ENCODE results near the gene B3GAT3.

B3GAT3 gene

GRCh38 chr11:62605467-62605866, 16.3 kb downstream of the B3GAT3 start:
- Histone ChIP-seq H3K4me2 (ENCODE audit: low read length) (no peak overlapping the region), H4K12ac (ENCODE audit: low read depth, low read length) (no peak overlapping the region), H3K4ac (ENCODE audit: low read depth, low read length) (no peak overlapping the region), H3K79me1 (ENCODE audit: low read length) (peaks cover 20% of the 10 kb centered on the region), H3K9ac (ENCODE audit: low read length) (no peak overlapping the region), H3K4me1 (ENCODE audit: control insufficient read depth in 1 of 2, insufficient read depth in 2 of 2, low read length in 2 of 2) (peaks cover 7 to 11% of the 10 kb centered on the region in 2 experiments), H2BK120ac (ENCODE audit: insufficient read depth, low read length, poor library complexity) (no peak overlapping the region), H3K4me3 (ENCODE audit: low read depth, low read length) (no peak overlapping the region), H3K27ac (ENCODE audit: low read depth, low read length) (no peak overlapping the region), H3K79me2 (ENCODE audit: control insufficient read depth, insufficient read depth, low read length, poor library complexity) (peaks cover 11% of the 10 kb centered on the region), H3K27me3 (ENCODE audit: insufficient read depth, low read length) (no peaks in the 10 kb centered on the region), H3K18ac (ENCODE audit: low read length) (no peak overlapping the region), H3K9me3 (ENCODE audit: insufficient read depth, low read depth, low read length) (no peaks in the 10 kb centered on the region), H3K36me3 (ENCODE audit: control insufficient read depth in 1 of 2, insufficient read depth in 2 of 2, low read length in 2 of 2) (peaks cover 31% of the 10 kb centered on the region in 2 experiments), H2AK5ac (ENCODE audit: low read length) (no peak overlapping the region), H4K8ac (ENCODE audit: low read depth, low read length) (no peak overlapping the region), H2BK5ac (ENCODE audit: low read depth, low read length, poor library complexity) (no peak overlapping the region), H3K23ac (ENCODE audit: low read length) (no peak overlapping the region), H3K14ac (ENCODE audit: low read length) (no peak overlapping the region), H2AFZ (ENCODE audit: insufficient read depth, low read length, poor library complexity) (no peak overlapping the region), H2BK12ac (ENCODE audit: low read length) (no peak overlapping the region), H4K91ac (ENCODE audit: low read depth, low read length) (no peak overlapping the region)
- no peak for DNase-seq
- WGBS (ENCODE audit: extremely low coverage, insufficient coverage, insufficient read length), result no CpG with 5 or more reads among the region's 6 CpGs

- Histone ChIP-seq H2BK120ac (ENCODE audit: insufficient read depth, low read length, poor library complexity) (no peak overlapping the region), H4K8ac (ENCODE audit: low read depth, low read length) (no peak overlapping the region), H2AFZ (ENCODE audit: insufficient read depth, low read length, poor library complexity) (no peak overlapping the region), H3K14ac (ENCODE audit: low read length) (no peak overlapping the region), H3K27me3 (ENCODE audit: insufficient read depth, low read length) (no peaks in the 10 kb centered on the region), H3K4me2 (ENCODE audit: low read length) (no peak overlapping the region), H4K91ac (ENCODE audit: low read depth, low read length) (no peak overlapping the region), H3K9me3 (ENCODE audit: insufficient read depth, low read depth, low read length) (no peaks in the 10 kb centered on the region), H4K12ac (ENCODE audit: low read depth, low read length) (no peak overlapping the region), H3K18ac (ENCODE audit: low read length) (no peak overlapping the region), H3K79me1 (ENCODE audit: low read length) (peaks cover 21% of the 10 kb centered on the region), H3K36me3 (ENCODE audit: control insufficient read depth in 1 of 2, insufficient read depth in 2 of 2, low read length in 2 of 2) (peaks cover 29 to 30% of the 10 kb centered on the region in 2 experiments), H3K4me1 (ENCODE audit: control insufficient read depth in 1 of 2, insufficient read depth in 2 of 2, low read length in 2 of 2) (peaks cover 10 to 15% of the 10 kb centered on the region in 2 experiments), H3K4ac (ENCODE audit: low read depth, low read length) (no peak overlapping the region), H3K4me3 (ENCODE audit: low read depth, low read length) (no peak overlapping the region), H2AK5ac (ENCODE audit: low read length) (no peak overlapping the region), H3K27ac (ENCODE audit: low read depth, low read length) (no peak overlapping the region), H3K79me2 (ENCODE audit: control insufficient read depth, insufficient read depth, low read length, poor library complexity) (peaks cover 11% of the 10 kb centered on the region), H3K23ac (ENCODE audit: low read length) (no peak overlapping the region), H3K9ac (ENCODE audit: low read length) (no peak overlapping the region), H2BK12ac (ENCODE audit: low read length) (no peak overlapping the region), H2BK5ac (ENCODE audit: low read depth, low read length, poor library complexity) (no peak overlapping the region)
- WGBS (ENCODE audit: extremely low coverage, insufficient coverage, insufficient read length), result no CpG with 5 or more reads among the region's 13 CpGs
- no peak for DNase-seq
These were observed 17.2 kb downstream of the B3GAT3 start for GRCh38 chr11:62604460-62605120.

GRCh38 chr11:62603776-62604299, 17.9 kb downstream of the B3GAT3 start:
- Histone ChIP-seq H3K9me3 (ENCODE audit: insufficient read depth, low read depth, low read length) (no peaks in the 10 kb centered on the region), H3K27me3 (ENCODE audit: insufficient read depth, low read length) (no peaks in the 10 kb centered on the region), H2BK120ac (ENCODE audit: insufficient read depth, low read length, poor library complexity) (no peak overlapping the region), H3K4me2 (ENCODE audit: low read length) (no peak overlapping the region), H3K79me1 (ENCODE audit: low read length) (peaks cover 21% of the 10 kb centered on the region), H2AK5ac (ENCODE audit: low read length) (no peak overlapping the region), H3K9ac (ENCODE audit: low read length) (no peak overlapping the region), H2BK5ac (ENCODE audit: low read depth, low read length, poor library complexity) (no peak overlapping the region), H3K4me1 (ENCODE audit: control insufficient read depth in 1 of 2, insufficient read depth in 2 of 2, low read length in 2 of 2) (peaks cover 10 to 16% of the 10 kb centered on the region in 2 experiments), H3K27ac (ENCODE audit: low read depth, low read length) (no peak overlapping the region), H3K18ac (ENCODE audit: low read length) (no peak overlapping the region), H4K91ac (ENCODE audit: low read depth, low read length) (no peak overlapping the region), H3K36me3 (ENCODE audit: control insufficient read depth in 1 of 2, insufficient read depth in 2 of 2, low read length in 2 of 2) (peaks cover 26 to 28% of the 10 kb centered on the region in 2 experiments), H3K14ac (ENCODE audit: low read length) (no peak overlapping the region), H3K4me3 (ENCODE audit: low read depth, low read length) (no peak overlapping the region), H4K8ac (ENCODE audit: low read depth, low read length) (no peak overlapping the region), H2BK12ac (ENCODE audit: low read length) (no peak overlapping the region), H2AFZ (ENCODE audit: insufficient read depth, low read length, poor library complexity) (no peak overlapping the region), H3K23ac (ENCODE audit: low read length) (no peak overlapping the region), H3K79me2 (ENCODE audit: control insufficient read depth, insufficient read depth, low read length, poor library complexity) (peaks cover 11% of the 10 kb centered on the region), H4K12ac (ENCODE audit: low read depth, low read length) (no peak overlapping the region), H3K4ac (ENCODE audit: low read depth, low read length) (no peak overlapping the region)
- no peak for DNase-seq
- no CpG with 5 or more reads among the region's 8 CpGs for WGBS (ENCODE audit: extremely low coverage, insufficient coverage, insufficient read length)

- no peak overlapping the region for H3K9ac ChIP-seq (ENCODE audit: low read length)
- peak overlapping the region; percentile 0 for H3K18ac ChIP-seq (ENCODE audit: low read length)
- H3K36me3 ChIP-seq (ENCODE audit: control insufficient read depth in 1 of 2, insufficient read depth in 2 of 2, low read length in 2 of 2), result peaks cover 25 to 27% of the 10 kb centered on the region in 2 experiments
- peak overlapping the region; percentile 75 for H4K8ac ChIP-seq (ENCODE audit: low read depth, low read length)
- H3K4me2 ChIP-seq (ENCODE audit: low read length), result peak overlapping the region; percentile 89
- H2AK5ac ChIP-seq (ENCODE audit: low read length), result no peak overlapping the region
- no peak overlapping the region for H3K27ac ChIP-seq (ENCODE audit: low read depth, low read length)
- no CpG with 5 or more reads among the region's 13 CpGs for WGBS (ENCODE audit: extremely low coverage, insufficient coverage, insufficient read length)
- no peak overlapping the region for H3K23ac ChIP-seq (ENCODE audit: low read length)
- H3K4me3 ChIP-seq (ENCODE audit: low read depth, low read length), result peak overlapping the region; percentile 72
- no peak overlapping the region for H2AFZ ChIP-seq (ENCODE audit: insufficient read depth, low read length, poor library complexity)
- peak overlapping the region; percentile 7 for H2BK12ac ChIP-seq (ENCODE audit: low read length)
- H4K91ac ChIP-seq (ENCODE audit: low read depth, low read length), result peak overlapping the region; percentile 41
- peaks cover 10 to 16% of the 10 kb centered on the region in 2 experiments for H3K4me1 ChIP-seq (ENCODE audit: control insufficient read depth in 1 of 2, insufficient read depth in 2 of 2, low read length in 2 of 2)
- H3K27me3 ChIP-seq (ENCODE audit: insufficient read depth, low read length), result no peaks in the 10 kb centered on the region
- H2BK120ac ChIP-seq (ENCODE audit: insufficient read depth, low read length, poor library complexity), result peak overlapping the region; percentile 5
- DNase-seq, result no peak
- peaks cover 11% of the 10 kb centered on the region for H3K79me2 ChIP-seq (ENCODE audit: control insufficient read depth, insufficient read depth, low read length, poor library complexity)
- peak overlapping the region; percentile 10 for H3K14ac ChIP-seq (ENCODE audit: low read length)
- H3K9me3 ChIP-seq (ENCODE audit: insufficient read depth, low read depth, low read length), result no peaks in the 10 kb centered on the region
- peak overlapping the region; percentile 52 for H4K12ac ChIP-seq (ENCODE audit: low read depth, low read length)
- H3K4ac ChIP-seq (ENCODE audit: low read depth, low read length), result no peak overlapping the region
- H2BK5ac ChIP-seq (ENCODE audit: low read depth, low read length, poor library complexity), result no peak overlapping the region
- peaks cover 21% of the 10 kb centered on the region for H3K79me1 ChIP-seq (ENCODE audit: low read length)
These were observed 18.7 kb downstream of the B3GAT3 start for GRCh38 chr11:62603072-62603408.

Measured in trophoblast cell (in vitro differentiated cells and primary cell).